DMS114 treated with DMSO at 0.1 percent for 48 hours (cell line): Measurements from ENCODE around the gene PTPN7.

ENCODE experiments used
- DNase-seq: peaks from one replicate; lab custom pipeline; 2025; ENCODE audit not compliant: unreplicated experiment; lab: John Stamatoyannopoulos, UW

PTPN7 gene

DNA sequence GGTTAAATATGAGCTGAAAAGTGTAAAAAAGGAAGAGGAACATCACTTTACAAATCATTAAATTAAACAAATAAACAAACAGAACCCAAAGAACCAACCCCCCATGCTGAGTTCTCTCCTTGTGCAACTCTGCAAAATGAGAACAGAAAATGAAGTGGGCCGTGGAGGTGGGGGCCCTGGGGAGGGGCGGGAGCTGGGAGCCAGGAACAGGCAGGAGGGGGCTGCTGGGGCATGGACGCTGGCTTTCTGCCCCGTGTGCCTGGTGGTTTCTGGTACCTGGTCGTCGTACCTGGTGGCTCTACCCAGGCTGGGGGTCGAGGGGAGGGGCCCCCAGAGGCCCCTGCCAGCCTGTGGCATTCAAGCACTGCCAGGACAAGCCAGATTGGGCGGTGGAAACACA, 26.9 kb downstream of the PTPN7 start:
- no peak for DNase-seq

DNA sequence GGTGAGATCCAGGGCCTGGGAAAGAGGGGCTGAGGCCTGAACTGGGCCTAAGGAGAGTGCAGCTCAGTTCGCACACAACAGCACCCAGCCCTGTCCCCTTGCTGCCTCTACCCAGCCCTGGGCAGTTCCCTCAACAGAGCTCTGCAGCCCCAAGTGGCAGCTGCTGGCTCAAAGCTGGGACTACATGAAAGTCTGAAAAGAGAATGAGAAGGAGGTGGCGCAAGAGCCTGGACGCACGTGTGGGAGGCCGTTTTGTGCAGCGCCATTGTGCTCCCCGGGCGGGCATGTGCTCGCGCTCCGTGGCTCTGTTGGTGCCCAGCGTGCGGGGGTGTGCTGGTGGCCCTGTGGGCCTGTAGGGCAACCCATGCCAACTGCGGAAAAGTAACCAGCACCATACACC, 27.4 kb downstream of the PTPN7 start:
- no peak for DNase-seq

DNA sequence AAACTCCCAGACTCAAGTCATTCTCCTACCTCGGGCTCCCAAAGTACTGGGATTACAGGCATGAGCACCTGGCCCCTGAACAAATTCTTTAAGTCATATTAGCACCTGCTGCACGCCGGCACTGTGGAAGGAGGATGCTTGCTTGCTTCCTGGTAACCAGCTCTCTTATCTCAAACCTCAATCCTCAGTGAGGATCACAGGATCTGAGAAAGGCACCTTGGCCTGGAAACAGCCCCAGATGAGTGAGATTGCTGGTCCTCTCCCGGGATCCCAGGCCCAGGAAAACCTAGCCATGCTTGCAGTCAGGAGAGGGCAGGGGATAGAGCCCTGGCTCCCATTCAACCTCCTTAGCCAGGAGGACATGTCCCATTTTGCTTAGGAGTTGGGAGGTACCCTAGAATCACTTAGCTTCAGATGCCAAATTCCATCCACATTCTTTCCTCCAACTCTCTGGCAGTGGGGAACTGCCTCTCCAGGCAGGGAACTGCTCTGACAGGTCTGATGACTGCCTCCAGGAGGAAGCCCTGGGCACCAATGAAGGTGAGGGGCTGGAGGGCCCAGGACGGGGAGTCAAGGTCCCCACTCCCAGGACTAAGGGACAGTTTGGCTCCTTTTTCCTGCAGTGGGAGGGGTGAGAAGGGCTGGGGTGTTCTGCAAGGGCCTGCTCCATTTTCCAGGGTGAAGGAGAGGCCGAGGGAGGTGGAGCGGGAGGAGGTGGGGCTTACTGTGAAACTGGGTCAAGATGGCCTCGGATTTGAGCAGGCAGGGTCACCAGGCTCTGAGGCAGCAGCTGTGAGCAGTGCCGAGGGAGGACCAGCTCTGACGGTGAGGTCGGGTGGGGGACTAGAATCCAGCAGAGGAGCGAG, 28.2 kb downstream of the PTPN7 start:
- DNase-seq, result no peak

DNA sequence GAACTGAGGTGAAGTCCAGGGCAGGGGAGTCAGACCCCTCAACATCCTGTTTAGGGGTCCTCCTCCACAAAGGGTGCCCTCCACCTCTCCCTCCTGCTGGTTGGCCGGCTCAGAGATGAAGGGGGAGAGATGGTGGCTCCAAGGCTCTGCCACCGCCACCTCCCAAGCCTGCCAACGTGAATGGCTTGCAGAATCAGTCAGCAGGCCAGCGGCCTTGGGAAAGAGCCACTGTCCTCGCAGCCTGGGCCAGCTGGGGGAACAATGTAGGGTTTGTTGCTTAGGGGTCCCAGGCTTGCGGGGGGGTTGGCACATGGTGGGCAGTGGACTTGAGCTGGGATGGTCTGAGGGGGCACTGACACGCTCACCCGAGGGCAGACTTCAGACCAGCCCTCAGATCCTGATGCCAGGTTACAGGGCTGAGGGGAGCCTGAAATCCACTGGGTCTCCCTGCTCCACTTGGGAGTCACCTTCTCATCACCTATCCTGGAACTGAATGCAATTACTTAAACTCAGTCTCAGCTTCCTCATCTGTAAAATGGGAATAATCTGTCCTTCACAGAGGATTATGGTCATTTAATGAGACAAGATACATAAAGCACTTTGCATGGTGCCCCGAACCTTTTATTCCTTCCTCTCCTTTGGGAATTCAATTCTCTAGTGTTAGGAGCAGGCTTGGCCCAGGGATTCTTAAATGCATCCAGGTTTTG, 29.4 kb downstream of the PTPN7 start:
- DNase-seq, result no peak

DNA sequence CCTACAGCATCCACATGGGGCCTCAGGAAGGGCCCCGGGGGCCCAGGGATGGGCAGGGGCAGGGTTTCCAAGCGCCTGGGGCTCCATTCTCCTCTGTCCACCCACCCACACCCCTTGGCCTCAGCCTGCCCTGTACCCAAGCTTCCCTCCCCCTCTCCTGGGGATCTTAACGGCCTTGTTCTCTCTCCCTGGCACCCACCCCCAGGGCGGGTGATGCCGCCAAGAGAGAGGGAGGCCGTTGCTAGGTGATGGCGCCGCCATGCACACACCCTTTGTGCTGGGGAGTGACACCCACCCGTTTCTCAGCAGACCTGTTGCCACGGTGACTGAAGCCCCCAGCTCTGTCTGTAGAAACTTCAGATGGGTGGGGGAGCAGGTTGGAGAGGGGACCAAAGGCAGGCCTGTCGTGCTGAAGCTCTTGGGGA, 30.1 kb downstream of the PTPN7 start:
- no peak for DNase-seq

DNA sequence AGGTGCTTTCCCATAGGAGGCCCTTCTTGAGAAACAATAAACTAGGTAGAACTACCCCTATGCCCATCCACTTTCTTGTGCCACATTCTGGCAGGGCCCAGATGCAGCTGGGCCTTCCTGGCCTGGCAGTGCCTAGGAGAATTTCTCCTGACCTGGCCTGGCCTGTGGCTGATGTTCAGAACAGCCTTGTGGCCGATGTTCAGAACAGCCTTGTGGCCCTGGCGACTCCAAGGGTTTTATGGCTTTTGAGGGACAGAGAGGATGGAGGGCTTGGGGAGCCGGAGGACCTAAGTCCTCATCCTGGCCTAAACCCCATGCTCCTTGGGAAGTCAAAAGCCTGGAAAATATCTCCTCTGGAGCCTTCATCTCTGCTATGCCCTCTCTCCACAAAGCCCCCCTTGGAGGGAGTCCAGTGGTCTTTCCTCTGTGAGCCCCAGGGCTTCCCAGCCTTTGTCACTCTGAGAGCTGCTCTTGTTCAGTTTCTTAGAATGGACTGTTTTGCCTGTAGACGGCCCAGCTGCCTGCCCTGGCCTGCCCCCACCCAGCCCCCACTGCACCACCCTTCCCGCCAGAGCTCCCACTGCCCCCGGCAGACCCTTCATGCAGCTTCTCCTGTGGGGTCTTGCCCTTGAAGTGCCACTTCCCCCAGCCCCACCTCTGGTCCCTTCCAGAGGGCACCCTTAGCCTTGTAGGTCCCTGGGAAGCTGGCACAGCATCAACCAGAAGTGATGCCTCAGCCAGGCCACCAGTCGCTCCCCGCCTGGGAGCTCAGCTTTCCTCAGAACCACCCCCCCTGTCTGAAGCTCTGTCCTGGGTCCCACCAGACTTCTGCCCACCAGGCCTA, 30.7 kb downstream of the PTPN7 start:
- DNase-seq, result no peak

DNA sequence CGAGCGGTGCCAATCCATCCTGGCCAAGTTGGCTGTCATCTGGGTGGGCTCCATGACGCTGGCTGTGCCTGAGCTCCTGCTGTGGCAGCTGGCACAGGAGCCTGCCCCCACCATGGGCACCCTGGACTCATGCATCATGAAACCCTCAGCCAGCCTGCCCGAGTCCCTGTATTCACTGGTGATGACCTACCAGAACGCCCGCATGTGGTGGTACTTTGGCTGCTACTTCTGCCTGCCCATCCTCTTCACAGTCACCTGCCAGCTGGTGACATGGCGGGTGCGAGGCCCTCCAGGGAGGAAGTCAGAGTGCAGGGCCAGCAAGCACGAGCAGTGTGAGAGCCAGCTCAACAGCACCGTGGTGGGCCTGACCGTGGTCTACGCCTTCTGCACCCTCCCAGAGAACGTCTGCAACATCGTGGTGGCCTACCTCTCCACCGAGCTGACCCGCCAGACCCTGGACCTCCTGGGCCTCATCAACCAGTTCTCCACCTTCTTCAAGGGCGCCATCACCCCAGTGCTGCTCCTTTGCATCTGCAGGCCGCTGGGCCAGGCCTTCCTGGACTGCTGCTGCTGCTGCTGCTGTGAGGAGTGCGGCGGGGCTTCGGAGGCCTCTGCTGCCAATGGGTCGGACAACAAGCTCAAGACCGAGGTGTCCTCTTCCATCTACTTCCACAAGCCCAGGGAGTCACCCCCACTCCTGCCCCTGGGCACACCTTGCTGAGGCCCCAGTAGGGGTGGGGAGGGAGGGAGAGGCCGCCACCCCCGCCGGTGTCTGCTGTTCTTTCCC, 32.4 kb downstream of the PTPN7 start:
- DNase-seq, result no peak

DNA sequence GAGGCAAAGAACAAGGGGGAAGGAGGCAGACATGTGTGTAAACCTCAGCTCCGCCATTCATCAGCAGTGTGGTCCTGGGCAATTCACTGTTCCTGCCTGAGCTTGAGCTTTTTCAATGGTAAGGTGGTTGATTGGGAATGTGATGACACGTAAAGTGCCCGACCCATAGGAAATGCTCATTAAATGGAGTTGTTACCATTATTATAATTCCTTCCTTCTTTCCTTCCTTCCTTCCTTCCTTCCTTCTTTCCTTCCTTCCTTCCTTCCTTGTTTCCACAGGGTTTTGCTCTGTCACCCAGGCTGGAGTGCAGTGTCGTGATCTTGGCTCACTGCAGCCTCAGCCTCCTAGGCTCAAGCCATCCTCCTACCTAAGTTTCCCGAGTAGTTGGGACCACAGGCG, 33.3 kb downstream of the PTPN7 start:
- no peak for DNase-seq

DNA sequence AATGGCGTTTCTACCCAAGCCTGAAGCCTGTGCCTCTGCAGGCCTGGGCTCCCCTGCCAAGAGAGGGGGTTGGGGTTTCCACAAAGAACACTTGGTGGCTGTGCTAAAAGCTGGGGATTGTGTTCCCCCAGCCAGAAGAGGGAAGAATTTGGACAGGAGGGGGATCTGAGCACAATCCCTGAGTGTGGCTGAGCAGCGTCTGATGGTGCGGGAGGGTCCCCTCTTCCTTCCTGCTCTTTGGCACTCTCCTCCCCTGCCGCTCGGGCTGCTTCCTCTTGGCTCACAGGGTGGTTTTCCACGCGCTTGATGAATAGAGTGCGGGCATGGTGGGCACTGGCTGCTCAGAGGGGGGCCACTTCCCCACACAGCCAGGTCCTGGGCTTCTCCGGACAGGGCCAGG, 34.0 kb downstream of the PTPN7 start:
- DNase-seq, result no peak

DNA sequence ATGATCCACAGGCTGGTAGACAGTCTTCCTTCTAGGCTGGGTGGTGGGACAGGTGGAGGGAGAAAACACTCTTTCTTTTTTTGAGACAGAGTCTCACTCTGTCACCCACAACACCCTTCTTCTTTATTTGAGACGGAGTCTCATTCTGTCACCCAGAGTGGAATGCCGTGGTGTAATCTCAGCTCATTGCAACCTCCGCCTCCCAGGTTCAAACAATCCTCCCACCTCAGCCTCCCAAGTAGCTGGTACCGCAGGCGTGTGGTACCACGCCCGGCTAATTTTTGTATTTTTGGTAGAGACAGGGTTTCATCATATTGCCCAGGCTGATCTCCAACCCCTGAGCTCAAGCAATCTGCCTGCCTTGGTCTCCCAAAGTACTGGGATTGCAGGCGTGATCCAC, 34.8 kb downstream of the PTPN7 start:
- no peak for DNase-seq

DNA sequence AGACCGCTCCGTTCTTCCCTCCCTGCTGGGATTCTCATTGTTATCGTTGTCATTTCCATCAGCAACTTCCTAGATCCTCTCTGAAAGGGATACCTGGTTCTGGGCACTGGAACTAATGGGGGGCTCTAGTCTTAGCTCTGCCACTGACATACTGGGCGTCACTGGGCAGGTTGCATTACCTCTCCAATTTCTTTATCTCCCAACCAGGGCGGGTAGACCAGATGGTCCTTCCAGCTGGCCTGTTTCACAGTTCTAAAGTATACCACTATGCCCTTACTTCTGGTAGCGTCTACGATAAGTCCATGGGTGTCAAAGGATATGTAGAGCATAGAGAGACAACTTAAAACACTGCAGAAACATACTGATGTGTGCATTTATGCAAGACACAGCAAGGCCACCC, 36.3 kb downstream of the PTPN7 start:
- DNase-seq, result no peak

DNA sequence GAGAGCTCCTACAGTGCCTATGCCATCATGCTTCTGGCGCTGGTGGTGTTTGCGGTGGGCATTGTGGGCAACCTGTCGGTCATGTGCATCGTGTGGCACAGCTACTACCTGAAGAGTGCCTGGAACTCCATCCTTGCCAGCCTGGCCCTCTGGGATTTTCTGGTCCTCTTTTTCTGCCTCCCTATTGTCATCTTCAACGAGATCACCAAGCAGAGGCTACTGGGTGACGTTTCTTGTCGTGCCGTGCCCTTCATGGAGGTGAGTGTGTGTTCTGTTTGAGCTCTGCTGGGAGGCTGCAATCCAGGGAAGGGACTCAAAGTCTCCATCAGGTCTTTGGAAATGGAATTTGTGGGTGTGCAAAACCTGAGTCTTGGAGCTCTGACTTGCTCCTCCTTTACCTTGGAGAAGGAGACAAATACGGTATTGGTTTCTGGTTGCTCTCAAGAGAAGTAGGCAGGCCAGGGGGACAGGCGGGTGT, 37.0 kb downstream of the PTPN7 start:
- DNase-seq, result no peak

DNA sequence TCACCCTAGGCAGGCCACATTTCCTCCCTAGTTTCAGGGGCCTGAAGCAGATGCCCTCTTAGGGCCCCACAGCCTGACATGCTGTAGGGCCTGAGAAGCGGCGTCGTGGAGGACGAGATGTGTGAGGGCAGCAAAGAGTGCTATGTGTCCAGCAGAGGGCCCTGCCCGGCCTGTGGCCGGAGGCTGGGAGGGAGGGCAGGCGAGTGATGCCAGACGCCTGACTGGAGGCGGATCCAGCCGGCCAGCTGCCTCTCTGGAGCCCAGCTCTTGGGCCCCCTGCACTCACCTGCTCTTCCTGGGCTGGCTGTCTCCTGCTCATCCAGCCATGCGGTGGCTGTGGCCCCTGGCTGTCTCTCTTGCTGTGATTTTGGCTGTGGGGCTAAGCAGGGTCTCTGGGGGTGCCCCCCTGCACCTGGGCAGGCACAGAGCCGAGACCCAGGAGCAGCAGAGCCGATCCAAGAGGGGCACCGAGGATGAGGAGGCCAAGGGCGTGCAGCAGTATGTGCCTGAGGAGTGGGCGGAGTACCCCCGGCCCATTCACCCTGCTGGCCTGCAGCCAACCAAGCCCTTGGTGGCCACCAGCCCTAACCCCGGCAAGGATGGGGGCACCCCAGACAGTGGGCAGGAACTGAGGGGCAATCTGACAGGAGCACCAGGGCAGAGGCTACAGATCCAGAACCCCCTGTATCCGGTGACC, 37.6 kb downstream of the PTPN7 start, which contains the start of gene GPR37L1:
GPR37L1 (plus strand) TSS at position 279 of the 697 bp plus-strand sequence; CDS start at position 326, 47 bp downstream.
- DNase-seq, result no peak

DNA sequence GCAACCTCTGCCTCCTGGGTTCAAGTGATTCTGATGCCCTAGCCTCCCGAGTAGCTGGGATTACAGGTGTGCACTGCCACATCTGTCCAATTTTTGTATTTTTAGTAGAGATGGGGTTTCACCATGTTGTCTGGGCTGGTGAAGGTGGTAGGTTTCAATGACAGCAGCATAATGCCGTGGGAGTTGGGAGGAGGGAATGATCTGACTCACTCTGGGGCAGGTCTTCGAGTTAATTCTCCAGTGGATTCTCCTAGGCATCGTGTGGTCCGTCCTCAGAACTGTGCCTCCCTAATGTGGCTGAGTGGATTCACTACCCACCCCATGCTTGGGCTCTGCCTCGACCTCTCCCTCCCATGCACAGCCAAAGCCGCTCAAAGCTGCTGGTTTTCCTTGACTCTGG, 39.4 kb downstream of the PTPN7 start:
- no peak for DNase-seq

DNA sequence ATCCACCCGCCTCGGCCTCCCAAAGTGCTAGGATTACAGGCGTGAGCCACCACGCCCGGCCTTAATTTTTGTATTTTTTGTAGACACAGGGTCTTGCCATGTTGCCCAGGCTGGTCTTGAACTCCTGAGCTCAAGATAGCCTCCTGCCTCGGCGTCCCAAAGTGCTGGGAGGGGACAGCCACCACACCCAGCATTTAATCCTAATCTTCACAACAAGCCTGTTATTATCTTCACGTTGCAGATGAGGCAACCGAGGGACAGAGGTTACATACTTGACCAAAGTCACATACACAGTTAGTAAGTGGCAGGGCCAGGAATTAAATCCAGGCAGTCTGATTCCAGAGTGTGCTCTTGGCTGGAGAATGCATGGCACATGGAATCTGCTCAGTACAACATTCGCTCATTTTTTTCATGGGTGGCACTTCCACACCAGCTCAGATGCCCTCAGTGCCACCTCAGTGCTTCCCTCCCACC, 42.5 kb downstream of the PTPN7 start:
- DNase-seq, result no peak

DNA sequence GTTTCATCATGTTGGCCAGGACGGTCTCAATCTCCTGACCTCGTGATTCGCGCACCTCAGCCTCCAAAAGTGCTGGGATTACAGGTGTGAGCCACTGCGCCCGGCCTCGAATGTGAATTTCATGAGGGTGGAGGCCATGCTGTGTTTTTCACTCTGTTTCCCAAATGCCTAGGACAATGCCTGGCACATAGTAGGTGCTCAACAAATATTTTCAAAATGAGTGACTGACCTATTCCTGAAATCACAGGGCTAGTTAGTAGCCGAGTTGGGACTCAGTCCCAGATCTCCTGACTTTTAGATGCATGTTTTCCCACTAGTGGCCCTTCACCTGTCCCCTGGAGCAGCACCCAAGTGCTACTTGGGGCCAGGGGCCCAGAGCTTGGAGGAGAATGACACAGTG, 44.1 kb downstream of the PTPN7 start:
- DNase-seq, result no peak

DNA sequence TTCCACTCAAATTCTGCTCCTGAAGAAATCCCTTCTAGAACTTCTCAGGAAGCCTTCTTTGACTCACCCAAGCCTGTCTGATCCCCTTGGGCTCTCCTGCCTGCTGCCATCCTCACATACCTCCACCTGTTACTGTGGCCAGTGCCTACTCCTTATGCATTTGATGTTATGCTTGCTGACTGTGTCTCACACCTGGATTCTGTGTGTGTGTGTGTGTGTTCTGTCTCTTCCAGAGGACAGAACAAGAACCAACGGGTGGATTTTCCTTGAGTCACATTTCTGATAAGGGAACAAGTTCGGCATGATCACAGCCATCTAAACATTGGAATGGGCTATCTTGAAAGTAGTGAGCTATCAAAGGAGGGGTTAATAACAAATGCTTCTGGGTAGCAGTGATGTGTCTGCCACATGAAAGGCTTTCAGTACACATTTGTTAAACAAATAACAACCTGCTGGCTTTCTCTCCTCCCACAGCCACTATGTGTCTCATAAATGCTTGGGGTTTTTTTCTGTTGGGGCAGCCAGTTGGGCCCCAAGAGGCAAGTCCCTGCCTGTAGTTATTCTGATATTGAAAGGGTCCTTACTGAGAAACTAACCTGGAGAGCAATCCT, 46.6 kb downstream of the PTPN7 start:
- no peak for DNase-seq

DNA sequence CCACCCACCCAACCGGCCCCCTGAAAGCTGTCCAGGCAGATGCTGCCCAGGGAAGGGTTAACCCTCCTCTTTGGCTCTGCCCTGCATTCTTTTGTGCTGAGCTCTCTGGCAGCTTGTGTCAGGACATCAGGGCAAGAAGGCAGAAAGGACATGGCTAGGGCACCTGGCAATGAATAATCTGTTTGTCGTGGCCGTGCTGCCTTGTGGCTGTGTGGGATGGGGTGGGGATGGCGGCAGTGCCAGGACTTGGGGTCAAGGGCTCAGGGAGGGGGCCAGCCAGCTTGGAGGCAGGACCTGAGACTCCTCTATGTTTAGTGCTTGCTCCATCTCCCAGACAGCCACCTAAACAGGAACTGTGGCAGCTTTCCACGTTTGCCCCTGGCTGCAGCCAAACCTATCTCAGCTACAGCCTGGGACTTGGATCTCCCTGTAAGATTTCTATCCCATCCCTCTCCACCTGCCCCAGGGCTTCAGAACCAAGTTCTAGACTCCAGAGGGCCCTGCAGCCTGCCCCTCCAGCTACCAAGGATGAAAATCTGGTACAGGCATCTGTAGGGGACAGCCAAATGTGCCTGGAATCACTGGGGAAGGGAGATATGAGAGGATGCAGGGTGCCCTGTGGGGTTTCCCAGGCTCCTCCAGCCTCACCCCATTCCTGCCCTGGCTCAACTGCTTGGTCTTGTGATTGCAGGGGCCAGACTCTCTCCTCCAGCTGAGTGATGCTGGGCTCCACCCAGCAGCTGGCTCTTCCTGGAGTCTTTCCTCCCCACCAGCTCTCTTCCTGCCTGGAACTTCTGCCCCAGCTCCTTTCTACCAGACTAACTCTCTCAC, 47.3 kb downstream of the PTPN7 start:
- no peak for DNase-seq
